Measurements from ENCODE around the gene NFAM1. TPM values are rescaled to one million over a fixed set of nuclear protein-coding genes. Genes with fewer than 3 reads are reported as not detected.

Gene NFAM1
- total and polyA plus RNA-seq, 5 donors = 1.0 to 4.9 (median 2.8) TPM

DNA sequence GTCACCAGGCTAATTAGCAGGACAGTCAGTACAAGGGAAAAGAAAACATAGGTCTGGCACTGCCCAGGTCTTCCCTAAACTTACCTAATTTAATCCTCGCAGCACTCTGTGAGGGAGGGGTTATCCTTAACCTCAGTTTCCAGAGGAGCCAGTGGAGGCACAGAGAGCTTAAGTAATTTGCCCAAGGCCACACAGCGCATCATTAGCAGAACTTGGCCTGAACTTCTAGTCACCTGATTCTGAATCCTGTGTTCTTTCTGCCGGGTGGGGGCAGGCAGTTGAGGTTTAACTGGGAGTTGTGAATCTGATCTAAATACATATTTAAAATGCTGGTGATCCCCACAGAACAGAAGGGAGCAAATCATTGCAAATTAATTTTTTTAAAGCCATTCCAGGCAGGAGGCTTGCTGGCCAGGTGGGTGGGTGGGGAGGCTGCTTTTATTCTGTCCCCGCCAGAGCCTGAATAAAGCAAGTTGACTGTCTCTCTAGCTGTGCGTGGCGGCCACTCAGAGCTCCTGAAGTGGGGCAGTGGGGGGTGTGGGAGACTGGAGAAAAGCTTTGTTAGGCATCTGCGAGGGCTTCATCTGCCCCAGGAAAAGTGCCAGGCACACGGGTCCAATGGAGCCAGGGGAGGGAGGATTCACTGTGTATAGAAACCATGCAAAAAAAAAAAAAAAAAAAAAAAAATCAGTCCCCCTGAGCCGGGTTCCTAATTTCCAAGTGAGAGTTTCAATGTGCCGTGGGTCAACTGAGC is 66.1 kb downstream of the NFAM1 start:
- WGBS = 71% methylated on average over 10 of the region's 10 CpGs
- no peaks in the 10 kb centered on the region for H3K9me3 ChIP-seq (ENCODE audit: control insufficient read depth, low read length)
- no peaks in the 10 kb centered on the region for H3K4me1 ChIP-seq (ENCODE audit: control insufficient read depth, insufficient read depth, low read length)
- DNase-seq = peak in 1 of 3 donors; percentile 33
- H3K27ac ChIP-seq (ENCODE audit: low read length) = no peak overlapping the region
- intact Hi-C loops (cut with DNase I) = no loop called here
- no peaks in the 10 kb centered on the region for H3K27me3 ChIP-seq (ENCODE audit: control insufficient read depth, insufficient read depth)
- ATAC-seq = no peak
- H3K4me3 ChIP-seq (ENCODE audit: low read length) = no peak overlapping the region

GRCh38 chr22:42365111-42365865 is 66.9 kb downstream of the NFAM1 start:
- H3K27me3 ChIP-seq (ENCODE audit: control insufficient read depth, insufficient read depth) = no peaks in the 10 kb centered on the region
- H3K4me3 ChIP-seq (ENCODE audit: low read length) = no peak overlapping the region
- ATAC-seq (peak; percentile 4 to 17), DNase-seq (peak in 2 of 3 donors; percentile 40 to 77)
- H3K9me3 ChIP-seq (ENCODE audit: control insufficient read depth, low read length) = no peaks in the 10 kb centered on the region
- WGBS = 28% methylated on average over 14 of the region's 14 CpGs
- intact Hi-C loops (cut with DNase I) = no loop called here
- H3K4me1 ChIP-seq (ENCODE audit: control insufficient read depth, insufficient read depth, low read length) = no peaks in the 10 kb centered on the region
- no peak overlapping the region for H3K27ac ChIP-seq (ENCODE audit: low read length)

DNA sequence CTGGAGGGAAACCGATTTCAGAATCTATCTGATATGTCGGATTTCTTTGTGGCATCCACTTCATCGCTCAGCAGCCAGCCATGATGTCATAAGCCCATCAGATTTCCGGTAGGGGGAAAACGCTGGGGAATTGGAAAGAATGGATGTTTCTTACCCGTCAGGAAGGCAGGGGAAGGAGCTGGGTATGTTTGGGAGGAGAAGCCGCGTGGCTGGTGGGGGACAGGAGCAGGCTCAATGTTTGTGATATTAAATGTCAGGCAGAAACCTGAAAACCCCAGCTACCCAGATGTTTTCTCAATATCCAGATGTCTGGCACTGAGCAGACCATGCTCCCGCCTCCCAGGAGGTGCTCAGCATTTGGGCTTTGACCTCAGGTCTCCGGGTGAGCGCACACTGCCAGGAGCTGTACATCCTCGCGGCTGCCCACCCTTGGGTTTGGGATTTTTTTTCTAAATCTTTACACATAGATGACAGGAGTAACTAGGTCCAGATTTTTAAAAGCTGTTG is 67.5 kb downstream of the NFAM1 start:
- ATAC-seq (peak in 1 of 2 donors; percentile 6), DNase-seq (peak in 2 of 3 donors; percentile 46 to 68)
- H3K4me1 ChIP-seq (ENCODE audit: control insufficient read depth, insufficient read depth, low read length) = no peaks in the 10 kb centered on the region
- H3K9me3 ChIP-seq (ENCODE audit: control insufficient read depth, low read length) = no peaks in the 10 kb centered on the region
- H3K27me3 ChIP-seq (ENCODE audit: control insufficient read depth, insufficient read depth) = no peaks in the 10 kb centered on the region
- 26% methylated on average over 13 of the region's 13 CpGs for WGBS
- no peak overlapping the region for H3K27ac ChIP-seq (ENCODE audit: low read length)
- intact Hi-C loops (cut with DNase I) = no loop called here
- H3K4me3 ChIP-seq (ENCODE audit: low read length) = no peak overlapping the region

DNA sequence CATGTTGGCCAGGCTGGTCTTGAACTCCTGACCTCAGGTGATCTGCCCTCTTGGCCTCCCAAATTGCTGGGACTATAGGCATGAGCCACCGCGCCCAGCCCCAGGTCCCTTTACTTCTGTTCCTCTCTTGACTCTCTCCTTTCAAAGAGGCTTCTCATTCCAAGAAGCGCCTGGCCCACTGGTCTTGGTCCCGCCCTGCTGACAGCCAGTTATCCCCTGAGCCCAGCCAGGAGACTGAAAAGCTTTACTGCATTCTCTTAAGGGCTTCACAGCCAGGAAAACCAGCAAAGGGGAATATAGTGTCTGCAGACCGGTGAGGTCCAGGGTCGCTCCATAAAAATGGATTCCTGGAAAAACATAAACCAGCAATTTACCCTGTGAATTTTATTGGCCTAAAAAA is 68.3 kb downstream of the NFAM1 start:
- Histone ChIP-seq H3K4me3 (ENCODE audit: low read length) (no peak overlapping the region), H3K4me1 (ENCODE audit: control insufficient read depth, insufficient read depth, low read length) (no peaks in the 10 kb centered on the region), H3K27ac (ENCODE audit: low read length) (no peak overlapping the region), H3K27me3 (ENCODE audit: control insufficient read depth, insufficient read depth) (no peaks in the 10 kb centered on the region), H3K9me3 (ENCODE audit: control insufficient read depth, low read length) (no peaks in the 10 kb centered on the region)
- DNase-seq = peak in 1 of 3 donors; percentile 64
- intact Hi-C loops (cut with DNase I) = no loop called here
- WGBS = 82% methylated on average over 6 of the region's 6 CpGs
- no peak for ATAC-seq

- ATAC-seq = no peak
- Histone ChIP-seq H3K27me3 (ENCODE audit: control insufficient read depth, insufficient read depth) (no peaks in the 10 kb centered on the region), H3K4me3 (ENCODE audit: low read length) (no peak overlapping the region), H3K4me1 (ENCODE audit: control insufficient read depth, insufficient read depth, low read length) (no peaks in the 10 kb centered on the region), H3K27ac (ENCODE audit: low read length) (no peak overlapping the region), H3K9me3 (ENCODE audit: control insufficient read depth, low read length) (no peaks in the 10 kb centered on the region)
- intact Hi-C loops (cut with DNase I) = no loop called here
- no peak for DNase-seq
- WGBS = 96% methylated on average over 10 of the region's 10 CpGs
These were observed 70.7 kb downstream of the NFAM1 start for GRCh38 chr22:42361523-42361922.

DNA sequence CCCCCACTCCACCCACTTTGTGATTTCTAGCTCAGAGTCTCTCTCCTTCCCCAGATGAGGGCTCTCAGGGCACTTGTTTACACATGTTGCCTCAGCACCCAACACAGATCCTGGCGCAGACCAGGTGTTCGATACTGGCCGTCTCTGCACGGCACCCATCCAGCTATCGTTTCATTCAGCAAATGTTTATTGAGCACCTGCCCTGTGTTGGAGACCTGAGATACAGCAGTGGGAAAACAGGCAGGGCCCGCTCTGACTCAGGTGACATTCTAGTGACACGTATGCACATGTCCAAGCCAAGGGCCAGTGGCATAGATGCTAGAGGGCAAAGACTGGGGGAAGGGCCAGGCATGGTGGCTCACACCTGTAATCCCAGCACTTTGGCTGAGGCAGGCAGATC is 71.9 kb downstream of the NFAM1 start:
- no peaks in the 10 kb centered on the region for H3K9me3 ChIP-seq (ENCODE audit: control insufficient read depth, low read length)
- 92% methylated on average over 7 of the region's 7 CpGs for WGBS
- H3K4me3 ChIP-seq (ENCODE audit: low read length) = no peak overlapping the region
- no peak for DNase-seq
- no peaks in the 10 kb centered on the region for H3K4me1 ChIP-seq (ENCODE audit: control insufficient read depth, insufficient read depth, low read length)
- no peak for ATAC-seq
- no peak overlapping the region for H3K27ac ChIP-seq (ENCODE audit: low read length)
- H3K27me3 ChIP-seq (ENCODE audit: control insufficient read depth, insufficient read depth) = no peaks in the 10 kb centered on the region
- intact Hi-C loops (cut with DNase I) = no loop called here

- WGBS = 79% methylated on average over 16 of the region's 16 CpGs
- intact Hi-C loops (cut with DNase I) = no loop called here
- no peaks in the 10 kb centered on the region for H3K9me3 ChIP-seq (ENCODE audit: control insufficient read depth, low read length)
- H3K27me3 ChIP-seq (ENCODE audit: control insufficient read depth, insufficient read depth) = no peaks in the 10 kb centered on the region
- no peak for DNase-seq
- H3K4me1 ChIP-seq (ENCODE audit: control insufficient read depth, insufficient read depth, low read length) = no peaks in the 10 kb centered on the region
- no peak overlapping the region for H3K27ac ChIP-seq (ENCODE audit: low read length)
- no peak for ATAC-seq
- no peak overlapping the region for H3K4me3 ChIP-seq (ENCODE audit: low read length)
These were observed 73.3 kb downstream of the NFAM1 start for GRCh38 chr22:42358643-42359558.

- 66% methylated on average over 8 of the region's 8 CpGs for WGBS
- Histone ChIP-seq H3K27ac (ENCODE audit: low read length) (no peak overlapping the region), H3K9me3 (ENCODE audit: control insufficient read depth, low read length) (no peaks in the 10 kb centered on the region), H3K4me3 (ENCODE audit: low read length) (no peak overlapping the region), H3K4me1 (ENCODE audit: control insufficient read depth, insufficient read depth, low read length) (no peaks in the 10 kb centered on the region), H3K27me3 (ENCODE audit: control insufficient read depth, insufficient read depth) (no peaks in the 10 kb centered on the region)
- peak in 1 of 2 donors; percentile 8 for ATAC-seq
- intact Hi-C loops (cut with DNase I) = no loop called here
- DNase-seq = no peak
These were observed 74.4 kb downstream of the NFAM1 start for GRCh38 chr22:42357634-42358296.

- DNase-seq (no peak), ATAC-seq (no peak)
- Histone ChIP-seq H3K9me3 (ENCODE audit: control insufficient read depth, low read length) (no peaks in the 10 kb centered on the region), H3K4me1 (ENCODE audit: control insufficient read depth, insufficient read depth, low read length) (no peaks in the 10 kb centered on the region), H3K27ac (ENCODE audit: low read length) (no peak overlapping the region), H3K4me3 (ENCODE audit: low read length) (no peak overlapping the region), H3K27me3 (ENCODE audit: control insufficient read depth, insufficient read depth) (no peaks in the 10 kb centered on the region)
- 96% methylated on average over 3 of the region's 3 CpGs for WGBS
- intact Hi-C loops (cut with DNase I) = no loop called here
These were observed 75.0 kb downstream of the NFAM1 start for GRCh38 chr22:42357221-42357620.

GRCh38 chr22:42356533-42356932 is 75.7 kb downstream of the NFAM1 start:
- ATAC-seq (no peak), DNase-seq (no peak)
- no peak overlapping the region for H3K4me3 ChIP-seq (ENCODE audit: low read length)
- H3K4me1 ChIP-seq (ENCODE audit: control insufficient read depth, insufficient read depth, low read length) = no peaks in the 10 kb centered on the region
- no peak overlapping the region for H3K27ac ChIP-seq (ENCODE audit: low read length)
- no peaks in the 10 kb centered on the region for H3K27me3 ChIP-seq (ENCODE audit: control insufficient read depth, insufficient read depth)
- 87% methylated on average over 7 of the region's 7 CpGs for WGBS
- intact Hi-C loops (cut with DNase I) = no loop called here
- H3K9me3 ChIP-seq (ENCODE audit: control insufficient read depth, low read length) = no peaks in the 10 kb centered on the region

Data from right cardiac atrium (tissue), 5 donors.